DND-41 (cell line): ENCODE measurements around the gene KIFBP.

Source experiments
- ATAC-seq: fragments of 200-7000 bp; cut with Tn5 transposase; 3 replicates; pipeline ENCODE4 v1.9.1; 2021; ENCODE audit warnings: low read depth; ENCODE audit not compliant: insufficient read depth
- DNase-seq: peaks from one replicate; pipeline ENCODE4 v3.0.0-alpha.2; 2020
- H2AFZ ChIP-seq: 2 replicates; pipeline ENCODE4 v1.6.0; 2012; ENCODE audit warnings: low read depth, low read length
- H3K27ac ChIP-seq: 2 replicates; pipeline ENCODE4 v1.5.1; 2012; ENCODE audit warnings: low read length, inconsistent platforms
- H3K27me3 ChIP-seq: fragments of 200-600 bp; sonication (generic); 2 replicates; pipeline ENCODE4 v1.6.0; 2012; ENCODE audit warnings: low read length, mild to moderate bottlenecking, inconsistent platforms; ENCODE audit not compliant: insufficient read depth, poor library complexity
- H3K36me3 ChIP-seq: 2 replicates; pipeline ENCODE4 v1.5.1; 2012; ENCODE audit warnings: low read length, inconsistent platforms; ENCODE audit not compliant: insufficient read depth
- H3K4me1 ChIP-seq: 2 replicates; pipeline ENCODE4 v1.5.1; 2012; ENCODE audit warnings: mild to moderate bottlenecking, low read length; ENCODE audit not compliant: insufficient read depth
- H3K4me2 ChIP-seq: 2 replicates; pipeline ENCODE4 v1.6.0; 2012; ENCODE audit warnings: mild to moderate bottlenecking, moderate library complexity, low read length, inconsistent platforms; ENCODE audit not compliant: insufficient read depth
- H3K4me3 ChIP-seq, 2 experiments: fragments of 200-600 bp in 1 of 2; shearing (Covaris generic) in 1 of 2; 2 replicates each; pipeline ENCODE4 v1.5.1; 2012 to 2016; ENCODE audit warnings: inconsistent platforms in 2 of 2, low read length in 2 of 2, mild to moderate bottlenecking in 2 of 2, low read depth in 1 of 2, moderate library complexity in 1 of 2
- H3K79me2 ChIP-seq: 2 replicates; pipeline ENCODE4 v1.6.0; 2012; ENCODE audit warnings: low read length, inconsistent platforms; ENCODE audit not compliant: insufficient read depth
- H3K9ac ChIP-seq: 2 replicates; pipeline ENCODE4 v1.6.0; 2012; ENCODE audit warnings: low read depth, mild to moderate bottlenecking, inconsistent platforms, low read length, moderate library complexity
- H3K9me3 ChIP-seq: 2 replicates; pipeline ENCODE4 v1.5.1; 2012; ENCODE audit warnings: low read length, moderate library complexity, mild to moderate bottlenecking, inconsistent platforms; ENCODE audit not compliant: insufficient read depth, severe bottlenecking
- H4K20me1 ChIP-seq: 2 replicates; pipeline ENCODE4 v1.6.0; 2012; ENCODE audit warnings: low read length; ENCODE audit not compliant: insufficient read depth
- EZH2 ChIP-seq: IDR thresholded peaks from 3 replicates; pipeline ENCODE4 v1.6.1; 2012; ENCODE audit warnings: borderline replicate concordance, low read depth, mild to moderate bottlenecking, moderate library complexity, low read length, inconsistent platforms; ENCODE audit not compliant: severe bottlenecking
- TF ChIP-seq, protein P1 (sequence below): IDR thresholded peaks from 2 replicates; pipeline ENCODE4 v1.5.1; 2012; ENCODE audit warnings: borderline replicate concordance, low read length, moderate library complexity, mild to moderate bottlenecking; ENCODE audit not compliant: poor library complexity, severe bottlenecking; ENCODE audit errors: extremely low read depth

The KIFBP gene

GRCh38 chr10:68997211-68997610, 8.6 kb downstream of the KIFBP start:
- peaks cover 37% of the 10 kb centered on the region; the same call in 1 of the 2 replicates for H3K79me2 ChIP-seq
- no peak overlapping the region for H3K4me3 ChIP-seq
- no peak overlapping the region for H3K9ac ChIP-seq
- no peak overlapping the region for H3K4me2 ChIP-seq
- no peaks in the 10 kb centered on the region for H3K27me3 ChIP-seq
- H4K20me1 ChIP-seq, result no peaks in the 10 kb centered on the region
- no peak overlapping the region for H2AFZ ChIP-seq
- no peak for ATAC-seq
- H3K4me1 ChIP-seq, result 0 out of 2 replicates have a peak, but pooled peaks cover 4% of the 10 kb centered on the region
- TF ChIP-seq, protein P1, sequence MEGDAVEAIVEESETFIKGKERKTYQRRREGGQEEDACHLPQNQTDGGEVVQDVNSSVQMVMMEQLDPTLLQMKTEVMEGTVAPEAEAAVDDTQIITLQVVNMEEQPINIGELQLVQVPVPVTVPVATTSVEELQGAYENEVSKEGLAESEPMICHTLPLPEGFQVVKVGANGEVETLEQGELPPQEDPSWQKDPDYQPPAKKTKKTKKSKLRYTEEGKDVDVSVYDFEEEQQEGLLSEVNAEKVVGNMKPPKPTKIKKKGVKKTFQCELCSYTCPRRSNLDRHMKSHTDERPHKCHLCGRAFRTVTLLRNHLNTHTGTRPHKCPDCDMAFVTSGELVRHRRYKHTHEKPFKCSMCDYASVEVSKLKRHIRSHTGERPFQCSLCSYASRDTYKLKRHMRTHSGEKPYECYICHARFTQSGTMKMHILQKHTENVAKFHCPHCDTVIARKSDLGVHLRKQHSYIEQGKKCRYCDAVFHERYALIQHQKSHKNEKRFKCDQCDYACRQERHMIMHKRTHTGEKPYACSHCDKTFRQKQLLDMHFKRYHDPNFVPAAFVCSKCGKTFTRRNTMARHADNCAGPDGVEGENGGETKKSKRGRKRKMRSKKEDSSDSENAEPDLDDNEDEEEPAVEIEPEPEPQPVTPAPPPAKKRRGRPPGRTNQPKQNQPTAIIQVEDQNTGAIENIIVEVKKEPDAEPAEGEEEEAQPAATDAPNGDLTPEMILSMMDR, result no peak
- no peak for TF ChIP-seq EZH2
- no peak overlapping the region for H3K27ac ChIP-seq
- H3K36me3 ChIP-seq, result no peaks in the 10 kb centered on the region
- DNase-seq, result no peak
- no peaks in the 10 kb centered on the region for H3K9me3 ChIP-seq

DNA sequence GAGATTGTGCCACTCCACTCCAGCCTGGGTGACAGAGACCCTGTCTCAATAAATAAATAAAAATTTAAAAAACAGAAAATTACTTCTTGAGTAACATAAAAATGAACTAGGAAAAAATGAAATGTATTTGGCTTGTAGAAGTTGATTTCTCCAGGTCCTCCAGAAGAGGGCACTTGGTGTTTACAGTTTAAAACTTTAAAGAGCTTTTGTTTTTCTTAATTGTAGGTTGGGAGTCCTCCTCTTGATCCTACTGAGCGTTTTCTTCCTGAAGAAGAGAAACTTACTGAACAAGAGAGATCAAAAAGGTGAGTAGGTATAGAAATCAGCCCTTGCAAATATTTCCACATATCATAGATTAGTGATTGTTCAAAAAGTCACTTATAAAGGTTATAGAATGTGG, 16.2 kb downstream of the KIFBP start:
- ATAC-seq (peak; percentile 35; the same call in 1 of the 3 replicates), DNase-seq (no peak)
- no peak overlapping the region for H3K27ac ChIP-seq
- no peaks in the 10 kb centered on the region for H3K79me2 ChIP-seq
- no peaks in the 10 kb centered on the region for H3K4me1 ChIP-seq
- H3K4me3 ChIP-seq, result no peak overlapping the region
- H3K4me2 ChIP-seq, result no peak overlapping the region
- H2AFZ ChIP-seq, result no peak overlapping the region
- no peaks in the 10 kb centered on the region for H3K27me3 ChIP-seq
- no peak for TF ChIP-seq EZH2
- TF ChIP-seq, protein P1, result peak; percentile 52
- no peak overlapping the region for H3K9ac ChIP-seq
- peaks cover 11% of the 10 kb centered on the region; the same call in 1 of the 2 replicates for H3K36me3 ChIP-seq
- no peaks in the 10 kb centered on the region for H4K20me1 ChIP-seq
- no peaks in the 10 kb centered on the region for H3K9me3 ChIP-seq

- no peaks in the 10 kb centered on the region for H3K9me3 ChIP-seq
- no peak overlapping the region for H2AFZ ChIP-seq
- no peaks in the 10 kb centered on the region for H3K79me2 ChIP-seq
- no peaks in the 10 kb centered on the region for H3K4me1 ChIP-seq
- DNase-seq (no peak), ATAC-seq (no peak)
- H3K27me3 ChIP-seq, result no peaks in the 10 kb centered on the region
- H3K9ac ChIP-seq, result no peak overlapping the region
- peaks cover 11% of the 10 kb centered on the region; the same call in 1 of the 2 replicates for H3K36me3 ChIP-seq
- H4K20me1 ChIP-seq, result no peaks in the 10 kb centered on the region
- no peak overlapping the region for H3K4me3 ChIP-seq
- H3K4me2 ChIP-seq, result no peak overlapping the region
- no peak for TF ChIP-seq EZH2
- TF ChIP-seq, protein P1, result no peak
- H3K27ac ChIP-seq, result no peak overlapping the region
These were observed 17.3 kb downstream of the KIFBP start for GRCh38 chr10:69005704-69006485.
